Activated CD8-positive, alpha-beta memory T cell treated with anti-CD3 and anti-CD28 coated beads for 48 hours (primary cell): ENCODE results near the gene MYOD1.

Experiments
- DNase-seq, 3 experiments: peaks; one replicate each; pipeline ENCODE4 v3.0.0-alpha.2; 2020; ENCODE audit warnings: low read depth in 2 of 3, low spot score in 2 of 3

MYOD1 gene

GRCh38 chr11:17719028-17719937 is at the start of gene MYOD1:
MYOD1 (plus strand) TSS chr11:17719571; CDS start chr11:17719783, 212 bp downstream.
- DNase-seq, result no peak

GRCh38 chr11:17672469-17672868 is 46.9 kb upstream of the MYOD1 start:
- DNase-seq, result no peak

- no peak for DNase-seq
Measured at GRCh38 chr11:17673951-17674350, 45.4 kb upstream of the MYOD1 start.

- DNase-seq, result no peak
Measured at GRCh38 chr11:17682848-17683247, 36.5 kb upstream of the MYOD1 start.

- no peak for DNase-seq
Measured at GRCh38 chr11:17683377-17684161, 35.8 kb upstream of the MYOD1 start.

GRCh38 chr11:17684550-17684949 is 34.8 kb upstream of the MYOD1 start:
- no peak for DNase-seq

- DNase-seq, result no peak
Measured at GRCh38 chr11:17686231-17686980, 33.0 kb upstream of the MYOD1 start.

GRCh38 chr11:17687946-17688670 is 31.3 kb upstream of the MYOD1 start:
- no peak for DNase-seq

- no peak for DNase-seq
Measured at GRCh38 chr11:17691550-17691949, 27.8 kb upstream of the MYOD1 start.

- DNase-seq, result no peak
Measured at GRCh38 chr11:17691976-17692375, 27.4 kb upstream of the MYOD1 start.

GRCh38 chr11:17692931-17693330 is 26.4 kb upstream of the MYOD1 start:
- no peak for DNase-seq

GRCh38 chr11:17693531-17693930 is 25.8 kb upstream of the MYOD1 start:
- no peak for DNase-seq

GRCh38 chr11:17694494-17695110 is 24.8 kb upstream of the MYOD1 start:
- DNase-seq, result no peak

GRCh38 chr11:17695454-17696441 is 23.6 kb upstream of the MYOD1 start:
- DNase-seq, result no peak

- no peak for DNase-seq
Measured at GRCh38 chr11:17696741-17697140, 22.6 kb upstream of the MYOD1 start.

GRCh38 chr11:17697175-17697949 is 22.0 kb upstream of the MYOD1 start:
- no peak for DNase-seq

GRCh38 chr11:17699147-17700114 is 19.9 kb upstream of the MYOD1 start:
- no peak for DNase-seq
